ENCODE results near the gene FOXL2NB.

DNA sequence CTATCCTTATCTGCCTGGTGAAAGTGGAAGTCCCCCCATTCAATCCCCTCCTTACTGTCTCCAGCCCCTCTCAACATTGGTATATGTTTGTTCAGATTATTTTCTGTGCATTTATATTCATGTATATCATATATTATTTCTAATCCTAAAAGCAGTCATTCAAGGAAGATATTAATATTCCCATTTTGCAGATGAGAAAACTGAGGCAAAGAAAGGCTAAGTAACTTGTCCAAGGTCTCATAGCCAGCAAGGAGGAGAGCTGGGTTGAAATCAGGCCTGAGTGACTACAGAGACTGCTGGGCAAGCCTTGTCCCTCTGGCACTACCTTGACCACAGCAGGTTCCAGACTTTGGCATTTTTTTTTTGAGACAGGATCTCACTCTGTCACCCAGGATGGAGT, 29.0 kb downstream of the FOXL2NB start:
- TF ChIP-seq, protein P1, sequence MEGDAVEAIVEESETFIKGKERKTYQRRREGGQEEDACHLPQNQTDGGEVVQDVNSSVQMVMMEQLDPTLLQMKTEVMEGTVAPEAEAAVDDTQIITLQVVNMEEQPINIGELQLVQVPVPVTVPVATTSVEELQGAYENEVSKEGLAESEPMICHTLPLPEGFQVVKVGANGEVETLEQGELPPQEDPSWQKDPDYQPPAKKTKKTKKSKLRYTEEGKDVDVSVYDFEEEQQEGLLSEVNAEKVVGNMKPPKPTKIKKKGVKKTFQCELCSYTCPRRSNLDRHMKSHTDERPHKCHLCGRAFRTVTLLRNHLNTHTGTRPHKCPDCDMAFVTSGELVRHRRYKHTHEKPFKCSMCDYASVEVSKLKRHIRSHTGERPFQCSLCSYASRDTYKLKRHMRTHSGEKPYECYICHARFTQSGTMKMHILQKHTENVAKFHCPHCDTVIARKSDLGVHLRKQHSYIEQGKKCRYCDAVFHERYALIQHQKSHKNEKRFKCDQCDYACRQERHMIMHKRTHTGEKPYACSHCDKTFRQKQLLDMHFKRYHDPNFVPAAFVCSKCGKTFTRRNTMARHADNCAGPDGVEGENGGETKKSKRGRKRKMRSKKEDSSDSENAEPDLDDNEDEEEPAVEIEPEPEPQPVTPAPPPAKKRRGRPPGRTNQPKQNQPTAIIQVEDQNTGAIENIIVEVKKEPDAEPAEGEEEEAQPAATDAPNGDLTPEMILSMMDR (IDR thresholded peaks at IDR 0.05), result no peak
- TF ChIP-seq, protein P2, sequence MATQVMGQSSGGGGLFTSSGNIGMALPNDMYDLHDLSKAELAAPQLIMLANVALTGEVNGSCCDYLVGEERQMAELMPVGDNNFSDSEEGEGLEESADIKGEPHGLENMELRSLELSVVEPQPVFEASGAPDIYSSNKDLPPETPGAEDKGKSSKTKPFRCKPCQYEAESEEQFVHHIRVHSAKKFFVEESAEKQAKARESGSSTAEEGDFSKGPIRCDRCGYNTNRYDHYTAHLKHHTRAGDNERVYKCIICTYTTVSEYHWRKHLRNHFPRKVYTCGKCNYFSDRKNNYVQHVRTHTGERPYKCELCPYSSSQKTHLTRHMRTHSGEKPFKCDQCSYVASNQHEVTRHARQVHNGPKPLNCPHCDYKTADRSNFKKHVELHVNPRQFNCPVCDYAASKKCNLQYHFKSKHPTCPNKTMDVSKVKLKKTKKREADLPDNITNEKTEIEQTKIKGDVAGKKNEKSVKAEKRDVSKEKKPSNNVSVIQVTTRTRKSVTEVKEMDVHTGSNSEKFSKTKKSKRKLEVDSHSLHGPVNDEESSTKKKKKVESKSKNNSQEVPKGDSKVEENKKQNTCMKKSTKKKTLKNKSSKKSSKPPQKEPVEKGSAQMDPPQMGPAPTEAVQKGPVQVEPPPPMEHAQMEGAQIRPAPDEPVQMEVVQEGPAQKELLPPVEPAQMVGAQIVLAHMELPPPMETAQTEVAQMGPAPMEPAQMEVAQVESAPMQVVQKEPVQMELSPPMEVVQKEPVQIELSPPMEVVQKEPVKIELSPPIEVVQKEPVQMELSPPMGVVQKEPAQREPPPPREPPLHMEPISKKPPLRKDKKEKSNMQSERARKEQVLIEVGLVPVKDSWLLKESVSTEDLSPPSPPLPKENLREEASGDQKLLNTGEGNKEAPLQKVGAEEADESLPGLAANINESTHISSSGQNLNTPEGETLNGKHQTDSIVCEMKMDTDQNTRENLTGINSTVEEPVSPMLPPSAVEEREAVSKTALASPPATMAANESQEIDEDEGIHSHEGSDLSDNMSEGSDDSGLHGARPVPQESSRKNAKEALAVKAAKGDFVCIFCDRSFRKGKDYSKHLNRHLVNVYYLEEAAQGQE (IDR thresholded peaks at IDR 0.05; ENCODE audit: insufficient read depth in 1 of 2, low read depth in 2 of 2, low read length in 1 of 2), result no peak
- TF ChIP-seq POLR2AphosphoS5 (IDR thresholded peaks at IDR 0.05; ENCODE audit: low read depth, low read length) (no peak), TCF7L2 (IDR thresholded peaks at IDR 0.05; ENCODE audit: low read depth, low read length) (no peak), SIN3A (IDR thresholded peaks at IDR 0.05; ENCODE audit: borderline replicate concordance, insufficient read depth, low read depth, low read length) (no peak)

Data from Panc1 (cell line).